KBM-7 (cell line): ENCODE measurements around the gene C3orf62.

Experiments used
- DNase-seq: peaks from one replicate; pipeline ENCODE4 v3.0.0-alpha.2; 2015
- in situ Hi-C: fragments of 300-500 bp; cut with MboI; formaldehyde crosslinking; loops from 2 replicates; pipeline ENCODE4 v1.14.3; 2020; ENCODE audit warnings: low sequenced_read_pairs, low pct_unique_long_range_greater_than_20kb, mixed read lengths

C3orf62 gene

GRCh38 chr3:49276475-49277382 lies at the start of gene C3orf62:
C3orf62 (minus strand) TSS chr3:49277232; CDS start chr3:49276872, 360 bp downstream.
- no peak for DNase-seq

GRCh38 chr3:49324768-49325167 lies 47.7 kb upstream of the C3orf62 start:
- DNase-seq, result no peak
- in situ Hi-C loops, result no loop called here

More at GRCh38 chr3:49276475-49277382, at the start of gene C3orf62:
- in situ Hi-C loops, result no loop called here

DNA sequence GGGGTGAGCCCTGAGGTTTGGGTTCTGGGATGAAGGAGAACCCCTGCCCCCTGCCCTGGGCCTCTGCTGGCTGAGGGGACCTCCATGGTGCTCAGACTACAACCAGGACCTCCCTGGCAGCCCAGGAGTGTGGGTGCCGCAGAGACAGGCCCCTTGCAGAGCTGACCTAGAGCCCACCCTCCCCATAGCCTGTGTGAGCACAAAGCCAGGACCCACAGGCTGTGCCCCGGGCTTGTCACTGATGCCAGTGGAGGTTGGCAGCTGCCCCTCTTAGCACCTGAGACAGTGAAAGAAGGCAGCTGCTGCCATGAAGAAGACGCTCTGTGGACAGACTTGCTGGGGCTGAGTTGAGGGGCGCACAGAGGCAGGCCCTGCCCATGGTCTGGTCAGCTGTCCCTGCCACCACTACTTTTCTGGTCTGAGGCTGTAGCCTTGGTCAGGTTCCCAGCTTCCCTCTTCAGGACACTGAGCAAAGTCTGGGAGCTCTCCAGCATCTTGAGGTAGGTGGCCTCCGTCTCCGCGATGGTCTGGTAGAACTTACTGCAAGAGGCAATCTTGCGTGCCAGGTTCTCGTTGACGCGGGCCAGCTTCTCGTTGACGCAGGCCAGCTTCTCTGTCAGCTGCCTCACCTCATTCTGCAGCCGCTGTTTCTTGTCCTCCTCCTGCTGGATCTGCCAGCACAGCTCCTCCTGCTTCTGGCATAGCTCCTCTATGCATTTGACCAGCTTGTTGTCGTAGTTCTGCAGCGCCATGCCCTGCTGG lies 39.8 kb upstream of the C3orf62 start:
- in situ Hi-C loops, result no loop called here
- no peak for DNase-seq

GRCh38 chr3:49313896-49314688 lies 37.1 kb upstream of the C3orf62 start:
- in situ Hi-C loops, result no loop called here
- no peak for DNase-seq

DNA sequence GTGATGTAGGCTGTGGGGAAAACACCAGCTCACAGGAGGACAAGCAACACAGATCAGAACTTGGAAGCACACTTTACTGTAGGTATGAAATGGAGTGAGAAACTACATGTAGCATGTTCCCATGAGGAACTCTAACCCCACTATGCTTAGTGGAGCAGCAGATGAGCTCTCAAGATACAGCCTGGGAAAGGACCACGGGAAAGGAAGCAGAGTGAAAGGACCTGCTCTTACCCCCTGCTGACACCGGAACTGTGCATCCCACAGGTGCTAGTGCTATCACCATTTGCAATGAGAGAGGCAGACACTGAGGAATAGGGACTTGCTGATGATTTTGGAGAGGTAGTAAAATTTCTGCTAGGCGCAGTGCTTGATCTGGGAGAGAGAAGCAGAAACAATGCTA lies 34.3 kb upstream of the C3orf62 start:
- in situ Hi-C loops, result no loop called here
- no peak for DNase-seq

GRCh38 chr3:49310677-49311076 lies 33.6 kb upstream of the C3orf62 start:
- no peak for DNase-seq

DNA sequence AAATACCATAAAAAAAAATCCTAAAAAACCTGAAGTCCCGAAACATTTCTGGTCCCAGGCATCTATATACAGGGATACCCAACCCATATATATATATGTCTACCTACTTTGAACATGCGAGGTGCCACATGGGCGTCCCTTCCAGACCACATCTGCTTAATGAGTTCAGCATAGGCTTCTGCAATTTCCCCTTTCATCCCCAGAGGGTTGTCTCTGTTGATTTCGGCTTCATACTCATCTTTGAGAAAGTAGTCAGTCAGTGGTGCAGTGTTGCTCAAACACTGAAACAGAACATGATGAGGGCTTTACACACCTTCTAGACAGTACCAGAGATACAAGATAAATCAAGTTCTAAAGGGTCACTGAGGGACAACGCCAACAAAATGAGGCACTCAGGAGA lies 28.6 kb upstream of the C3orf62 start:
- DNase-seq, result no peak
- in situ Hi-C loops, result no loop called here

More at GRCh38 chr3:49310677-49311076, 33.6 kb upstream of the C3orf62 start:
- in situ Hi-C loops, result no loop called here

- in situ Hi-C loops, result no loop called here
- DNase-seq, result no peak
Measured at GRCh38 chr3:49302613-49303012, 25.6 kb upstream of the C3orf62 start.

GRCh38 chr3:49300595-49300994 lies 23.6 kb upstream of the C3orf62 start:
- DNase-seq, result no peak
- in situ Hi-C loops, result no loop called here

- in situ Hi-C loops, result no loop called here
- no peak for DNase-seq
Measured at GRCh38 chr3:49298511-49298910, 21.5 kb upstream of the C3orf62 start.

GRCh38 chr3:49296781-49297411 lies 19.9 kb upstream of the C3orf62 start:
- in situ Hi-C loops, result no loop called here
- no peak for DNase-seq

DNA sequence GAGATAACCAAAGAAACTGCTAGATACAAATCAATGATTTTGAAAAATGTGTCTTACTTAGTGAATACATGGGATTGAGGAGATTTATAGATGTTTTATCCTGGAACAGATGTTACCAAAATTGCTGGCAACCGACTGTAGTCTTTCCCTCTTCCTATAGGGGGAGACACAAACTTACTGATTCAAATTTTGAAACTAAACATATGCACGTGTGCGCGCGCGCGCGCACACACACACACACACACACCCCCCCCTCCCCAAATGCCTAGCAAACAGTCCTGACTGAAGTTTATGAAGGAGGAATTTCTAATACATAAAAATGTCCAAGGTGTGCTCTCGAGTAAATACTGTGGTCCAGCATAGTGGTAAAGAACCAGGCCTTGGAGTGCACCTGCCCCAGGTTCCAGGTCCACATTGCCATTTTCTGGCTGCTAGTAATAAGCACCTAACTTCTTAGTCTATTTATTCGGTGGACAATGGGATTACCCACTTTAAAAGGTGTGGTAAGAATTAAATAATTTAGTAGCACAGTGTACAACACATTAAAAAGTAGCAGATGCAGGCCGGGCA lies 18.5 kb upstream of the C3orf62 start:
- DNase-seq, result peak; percentile 71
- in situ Hi-C loops, result no loop called here

DNA sequence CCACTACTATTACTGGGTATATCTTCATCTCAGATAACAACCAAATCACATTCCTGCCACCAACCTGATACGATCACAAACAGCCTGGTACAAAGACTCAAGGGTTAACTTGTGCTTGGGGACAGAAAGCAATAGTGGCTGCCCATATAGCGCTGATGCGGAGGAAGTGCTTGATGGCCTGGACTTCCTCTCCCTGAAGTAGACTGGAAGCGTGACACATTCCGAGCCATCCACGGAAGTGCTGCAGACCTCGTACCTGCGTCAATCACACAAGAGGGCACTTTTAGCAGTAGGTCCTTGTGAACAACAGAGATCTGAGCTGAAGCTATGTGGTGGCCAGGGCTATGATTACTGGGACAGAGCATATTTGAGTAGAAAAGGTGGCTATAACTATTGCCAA lies 17.3 kb upstream of the C3orf62 start:
- DNase-seq, result no peak
- in situ Hi-C loops, result no loop called here

DNA sequence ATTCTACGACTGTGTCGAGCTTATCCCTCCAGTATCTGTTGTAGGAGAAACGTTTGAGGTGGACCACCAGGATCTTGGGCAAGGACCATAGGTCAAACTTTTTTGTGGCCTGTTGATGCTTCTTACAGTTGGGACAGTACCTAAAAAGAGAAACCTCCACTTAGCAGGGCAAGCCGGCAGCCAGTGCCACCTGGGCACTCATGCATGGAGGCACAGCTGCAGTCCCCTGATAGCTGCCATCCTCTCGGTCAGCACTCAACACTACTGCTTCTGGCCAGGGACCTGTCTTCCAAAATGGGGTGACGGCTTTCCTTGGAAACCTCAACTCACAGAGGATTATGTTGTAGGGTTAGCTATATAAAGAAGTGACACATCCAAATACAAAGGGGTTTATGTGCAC lies 7.0 kb upstream of the C3orf62 start:
- DNase-seq, result no peak
- in situ Hi-C loops, result no loop called here

DNA sequence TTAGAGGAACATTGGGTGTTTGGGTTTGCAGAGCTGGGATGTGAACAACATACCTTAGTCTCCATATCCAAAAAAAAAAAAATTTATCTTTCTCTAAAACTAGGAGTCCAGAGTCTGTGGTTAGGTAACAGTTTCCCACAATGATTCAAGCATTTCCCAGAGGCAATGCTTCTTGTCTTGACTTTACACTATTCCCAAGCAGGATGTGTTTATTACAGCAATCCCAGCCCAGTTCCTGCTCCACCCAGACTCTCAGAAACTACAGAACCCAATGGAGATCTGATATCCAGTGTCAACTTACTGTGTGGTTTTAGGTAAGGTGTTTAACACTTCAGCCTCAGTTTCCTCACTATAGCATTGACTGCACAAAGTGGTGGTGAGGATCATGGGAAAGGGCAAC lies 2.3 kb upstream of the C3orf62 start:
- in situ Hi-C loops, result no loop called here
- no peak for DNase-seq

- in situ Hi-C loops, result no loop called here
- no peak for DNase-seq
Measured at GRCh38 chr3:49278548-49278947, 1.5 kb upstream of the C3orf62 start.

DNA sequence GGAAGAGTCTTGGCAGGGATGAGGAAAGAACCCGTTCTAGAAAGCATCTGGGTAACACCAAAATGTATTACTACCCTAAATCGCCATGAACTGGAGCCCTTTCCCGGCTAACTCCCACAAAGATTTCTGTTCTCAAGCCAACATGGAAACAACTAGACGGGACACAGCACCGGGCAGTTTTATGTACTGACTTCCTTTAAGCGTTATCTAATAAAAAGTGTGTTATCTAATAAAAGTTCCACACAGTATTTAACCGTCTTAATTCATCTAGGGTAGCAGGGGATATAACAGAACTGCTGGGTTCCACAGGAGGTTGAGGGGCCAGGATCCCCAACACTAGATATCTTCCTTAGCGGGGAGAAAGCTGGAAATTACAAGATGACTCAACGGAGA lies 347 bp upstream of the C3orf62 start:
- in situ Hi-C loops, result no loop called here
- no peak for DNase-seq

GRCh38 chr3:49273825-49274532 lies 3.1 kb downstream of the C3orf62 start:
- no peak for DNase-seq
- in situ Hi-C loops, result no loop called here
